ENCODE data around the gene FOXO1. TPM values are rescaled to one million over a fixed set of nuclear protein-coding genes. Genes with fewer than 3 reads are reported as not detected.
A peak's percentile ranks its signal among the peaks of the same experiment; 100 is the strongest.

The FOXO1 gene
- total RNA-seq, 1 donor from 2014 or later, result 6.2 TPM

GRCh38 chr13:40514802-40515201 is 151.6 kb downstream of the FOXO1 start:
- DNase-seq (ENCODE audit: low read depth), result no peak

GRCh38 chr13:40509876-40510275 is 156.6 kb downstream of the FOXO1 start:
- DNase-seq (ENCODE audit: low read depth), result no peak

DNA sequence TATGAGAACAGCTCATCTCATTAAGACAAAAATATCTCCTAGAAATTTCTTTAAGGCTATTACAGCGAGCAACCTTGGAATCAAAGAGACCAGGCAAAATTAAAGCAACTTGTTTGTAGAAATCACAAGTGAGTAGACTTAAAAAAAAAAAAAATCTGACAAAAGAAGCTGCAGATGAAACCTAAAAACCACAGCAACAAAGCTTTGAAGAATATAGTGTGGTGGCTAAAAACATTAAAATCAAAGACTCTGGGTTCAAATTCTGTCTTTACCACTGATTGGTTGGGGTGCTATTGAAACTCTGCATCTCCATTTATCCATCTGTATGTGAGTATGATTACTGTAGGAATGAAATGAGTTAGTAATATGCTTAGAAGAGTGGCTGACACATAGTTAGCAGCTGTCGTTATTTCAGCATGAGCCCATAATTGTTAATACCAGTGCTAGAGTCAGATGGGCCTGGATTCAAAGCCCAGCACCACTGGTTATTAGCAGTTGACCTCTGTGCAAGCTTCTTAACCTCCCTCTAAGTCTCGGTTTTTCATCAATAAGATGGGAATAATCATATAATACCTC is 157.6 kb downstream of the FOXO1 start:
- DNase-seq (ENCODE audit: low read depth), result peak; percentile 65

DNA sequence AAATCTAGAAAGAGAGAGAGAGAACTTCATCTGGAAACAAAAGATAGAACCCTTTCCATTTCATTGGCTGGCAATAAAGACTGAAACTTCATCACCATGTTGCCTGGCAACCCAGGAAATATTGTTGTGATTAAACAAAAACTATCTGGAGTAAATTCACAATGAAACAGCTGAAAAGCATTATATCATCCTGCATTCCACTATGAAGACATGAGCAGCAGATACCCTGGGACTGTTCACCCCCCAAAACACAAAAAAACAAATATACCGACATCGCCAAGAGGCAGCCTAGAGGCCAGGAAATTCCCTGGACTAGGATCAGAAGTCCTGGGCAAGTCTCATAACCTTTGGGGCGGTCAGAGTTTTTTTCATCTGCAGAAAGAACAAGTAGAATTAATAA is 158.3 kb downstream of the FOXO1 start:
- DNase-seq (ENCODE audit: low read depth), result peak; percentile 71

GRCh38 chr13:40506592-40507446 is 159.6 kb downstream of the FOXO1 start:
- DNase-seq (ENCODE audit: low read depth), result no peak

Other genes with a start within 250 kb of the FOXO1 start
- gene MRPS31, start 104.5 kb upstream of the FOXO1 start, total RNA-seq, result 22.1 and 23.4 TPM in 2 replicates
- 20.7 and 22.5 TPM in 2 replicates for gene SLC25A15, start 123.0 kb upstream of the FOXO1 start, total RNA-seq